ENCODE measurements around the gene SH3RF3. TPM values are rescaled to one million over a fixed set of nuclear protein-coding genes. Genes with fewer than 3 reads are reported as not detected.
A peak's percentile ranks its signal among the peaks of the same experiment; 100 is the strongest.

SH3RF3 gene
- total RNA-seq, 2 donors from 2014 or later: 1.3 to 5.6 TPM

DNA sequence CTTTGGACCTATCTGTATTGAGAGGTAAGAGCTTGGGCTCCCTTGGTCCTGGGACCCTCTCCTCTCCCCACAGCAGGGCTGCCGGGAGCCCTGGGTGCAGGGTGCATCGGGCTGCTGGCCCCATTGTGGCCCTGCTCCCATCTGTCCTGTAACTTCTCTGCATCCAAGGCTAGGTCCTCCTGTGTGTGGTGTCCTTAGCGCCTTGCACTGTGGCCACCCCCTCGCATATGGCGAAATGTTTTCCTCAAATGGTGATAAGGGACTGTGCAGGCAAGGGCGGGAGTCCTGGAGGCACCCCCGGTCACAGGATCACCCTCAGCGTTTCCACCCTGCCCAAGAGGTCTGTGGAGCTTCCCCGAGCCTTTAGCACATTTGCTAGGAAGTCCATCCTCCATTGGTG, 208.2 kb downstream of the SH3RF3 start:
- no peak for ATAC-seq
- 78 to 94% methylated on average over 3 to 9 of the region's 9 CpGs for WGBS, 2 donors
- H3K4me1 ChIP-seq: no peaks in the 10 kb centered on the region
- H3K27me3 ChIP-seq: no peaks in the 10 kb centered on the region
- H3K36me3 ChIP-seq (replicated peaks in 1 of 2; ENCODE audit: insufficient read depth in 1 of 2, low read depth in 2 of 2): no peaks in the 10 kb centered on the region
- intact Hi-C loops (cut with DNase I): no loop called here
- no peak for DNase-seq
- TF ChIP-seq, protein P1, sequence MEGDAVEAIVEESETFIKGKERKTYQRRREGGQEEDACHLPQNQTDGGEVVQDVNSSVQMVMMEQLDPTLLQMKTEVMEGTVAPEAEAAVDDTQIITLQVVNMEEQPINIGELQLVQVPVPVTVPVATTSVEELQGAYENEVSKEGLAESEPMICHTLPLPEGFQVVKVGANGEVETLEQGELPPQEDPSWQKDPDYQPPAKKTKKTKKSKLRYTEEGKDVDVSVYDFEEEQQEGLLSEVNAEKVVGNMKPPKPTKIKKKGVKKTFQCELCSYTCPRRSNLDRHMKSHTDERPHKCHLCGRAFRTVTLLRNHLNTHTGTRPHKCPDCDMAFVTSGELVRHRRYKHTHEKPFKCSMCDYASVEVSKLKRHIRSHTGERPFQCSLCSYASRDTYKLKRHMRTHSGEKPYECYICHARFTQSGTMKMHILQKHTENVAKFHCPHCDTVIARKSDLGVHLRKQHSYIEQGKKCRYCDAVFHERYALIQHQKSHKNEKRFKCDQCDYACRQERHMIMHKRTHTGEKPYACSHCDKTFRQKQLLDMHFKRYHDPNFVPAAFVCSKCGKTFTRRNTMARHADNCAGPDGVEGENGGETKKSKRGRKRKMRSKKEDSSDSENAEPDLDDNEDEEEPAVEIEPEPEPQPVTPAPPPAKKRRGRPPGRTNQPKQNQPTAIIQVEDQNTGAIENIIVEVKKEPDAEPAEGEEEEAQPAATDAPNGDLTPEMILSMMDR (IDR thresholded peaks at IDR 0.05): no peak
- TF ChIP-seq POLR2A (IDR thresholded peaks at IDR 0.05): no peak
- H3K9me3 ChIP-seq: no peaks in the 10 kb centered on the region
- no peak overlapping the region for H3K27ac ChIP-seq
- no peak overlapping the region for H3K4me3 ChIP-seq

DNA sequence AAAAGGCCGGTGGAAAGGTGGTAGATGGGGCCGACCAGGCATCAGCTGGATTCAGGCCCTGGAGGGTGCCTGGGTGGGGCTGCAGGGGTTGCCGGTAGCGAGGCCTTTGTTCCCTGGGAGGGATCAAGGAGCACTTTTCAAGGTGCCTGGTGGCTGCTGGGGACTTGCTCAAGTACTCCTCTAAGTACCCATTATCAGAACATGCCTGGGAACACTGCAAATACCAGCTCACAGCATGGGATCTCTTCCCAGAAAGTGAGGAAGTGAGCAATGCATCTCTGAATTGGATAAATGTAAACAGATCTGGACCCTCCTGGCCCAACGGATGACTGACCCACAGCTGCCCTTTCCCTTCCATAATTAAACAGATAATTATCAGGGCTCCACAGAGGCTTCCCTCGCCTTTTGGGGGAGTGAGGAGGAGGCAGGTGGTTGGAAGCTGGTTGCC, 210.5 kb downstream of the SH3RF3 start:
- Histone ChIP-seq H3K4me3 (no peak overlapping the region), H3K9me3 (no peaks in the 10 kb centered on the region), H3K27me3 (no peaks in the 10 kb centered on the region), H3K27ac (no peak overlapping the region), H3K4me1 (no peaks in the 10 kb centered on the region), H3K36me3 (replicated peaks in 1 of 2; ENCODE audit: insufficient read depth in 1 of 2, low read depth in 2 of 2) (no peaks in the 10 kb centered on the region)
- TF ChIP-seq, protein P1 (IDR thresholded peaks at IDR 0.05): no peak
- TF ChIP-seq POLR2A (IDR thresholded peaks at IDR 0.05): no peak
- ATAC-seq: peak; percentile 38
- intact Hi-C loops (cut with DNase I): no loop called here
- no peak for DNase-seq
- 76 to 81% methylated on average over 6 of the region's 6 CpGs for WGBS, 2 donors

DNA sequence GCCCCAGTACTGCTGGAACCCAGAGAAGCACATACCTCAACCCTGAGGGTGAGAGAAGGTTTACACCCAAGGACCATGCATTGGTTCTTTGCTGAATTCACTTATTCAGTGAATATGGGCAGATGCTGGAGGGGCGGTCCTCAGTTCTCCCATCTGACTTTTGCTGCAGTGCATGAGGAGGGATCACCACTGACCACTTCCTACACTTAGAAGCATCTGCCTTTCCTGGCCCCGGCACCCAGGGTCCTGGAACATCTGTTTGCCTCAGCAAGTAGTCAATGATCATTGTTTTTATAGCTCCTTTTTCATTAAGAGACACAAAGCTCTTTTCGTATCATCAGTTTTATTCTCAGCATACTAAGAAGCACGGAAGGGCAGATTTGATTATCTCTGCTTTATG, 211.4 kb downstream of the SH3RF3 start:
- 75 to 90% methylated on average over 4 of the region's 4 CpGs for WGBS, 2 donors

DNA sequence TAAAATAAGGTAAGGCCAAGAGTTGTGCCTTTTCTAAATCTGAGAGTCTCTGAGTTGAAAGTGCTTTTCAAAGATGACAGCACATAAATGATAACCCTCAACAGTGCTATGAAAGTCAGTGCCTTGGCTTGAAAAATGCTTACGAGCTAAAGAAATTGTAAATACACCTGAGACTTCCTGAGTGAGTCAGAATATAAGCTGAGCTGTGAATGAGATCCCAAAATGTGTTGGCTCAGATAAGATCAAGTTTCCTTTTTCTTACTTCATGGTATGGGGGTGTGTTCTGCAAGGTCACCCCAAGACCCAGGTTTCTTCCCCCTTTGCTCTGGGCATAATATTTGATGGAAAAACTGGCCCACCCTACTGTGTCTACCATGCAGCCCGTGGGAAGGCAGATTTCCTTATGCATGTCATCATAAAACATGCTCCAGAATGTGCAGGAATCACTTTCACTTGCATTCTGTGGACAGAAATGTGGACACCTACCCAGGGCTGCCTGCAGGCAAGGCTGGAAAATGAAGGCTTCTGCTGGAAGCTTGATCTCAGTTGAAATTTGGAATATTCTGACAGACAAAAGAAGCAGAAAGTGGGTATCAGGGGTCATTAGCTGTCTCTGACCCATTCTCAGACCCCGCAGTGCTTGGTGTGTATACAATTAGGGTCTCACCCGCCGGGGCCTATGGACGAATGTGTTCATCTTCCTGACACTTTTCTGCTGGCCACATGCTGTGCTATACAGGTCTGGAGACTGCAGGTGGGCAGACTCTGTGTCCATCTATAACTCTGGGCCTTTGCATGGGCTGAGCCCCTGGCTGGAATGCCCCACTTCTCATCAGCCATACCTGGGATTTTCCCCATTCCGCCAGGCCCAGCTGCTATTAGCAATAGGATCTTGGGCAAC, 212.6 kb downstream of the SH3RF3 start:
- no peak for DNase-seq
- intact Hi-C loops (cut with DNase I): no loop called here
- Histone ChIP-seq H3K4me3 (no peak overlapping the region), H3K27ac (no peak overlapping the region), H3K4me1 (no peaks in the 10 kb centered on the region), H3K27me3 (no peaks in the 10 kb centered on the region), H3K9me3 (no peaks in the 10 kb centered on the region), H3K36me3 (replicated peaks in 1 of 2; ENCODE audit: insufficient read depth in 1 of 2, low read depth in 2 of 2) (no peaks in the 10 kb centered on the region)
- TF ChIP-seq, protein P1 (IDR thresholded peaks at IDR 0.05): no peak
- no peak for TF ChIP-seq POLR2A (IDR thresholded peaks at IDR 0.05)
- 85 to 86% methylated on average over 7 of the region's 7 CpGs for WGBS, 2 donors
- no peak for ATAC-seq

More for the DNA sequence above, 211.4 kb downstream of the SH3RF3 start:
- ATAC-seq: no peak
- H3K27ac ChIP-seq: no peak overlapping the region
- no peak overlapping the region for H3K4me3 ChIP-seq
- intact Hi-C loops (cut with DNase I): no loop called here
- no peaks in the 10 kb centered on the region for H3K36me3 ChIP-seq (replicated peaks in 1 of 2; ENCODE audit: insufficient read depth in 1 of 2, low read depth in 2 of 2)
- no peak for TF ChIP-seq POLR2A (IDR thresholded peaks at IDR 0.05)
- TF ChIP-seq, protein P1 (IDR thresholded peaks at IDR 0.05): no peak
- no peaks in the 10 kb centered on the region for H3K9me3 ChIP-seq
- DNase-seq: no peak
- no peaks in the 10 kb centered on the region for H3K4me1 ChIP-seq
- H3K27me3 ChIP-seq: no peaks in the 10 kb centered on the region
